OCI-LY7 (cell line): ENCODE measurements around the gene ARMC7.

Experiments used
- CTCF ChIP-seq: fragments of 200-600 bp; sonication (generic); conservative IDR thresholded peaks from 2 replicates; pipeline ENCODE4 v1.5.1; 2014; ENCODE audit warnings: mild to moderate bottlenecking, antibody characterized with exemption, low read length, moderate library complexity, mixed read lengths
- EZH2phosphoT487 ChIP-seq: fragments of 200-600 bp; sonication (generic); IDR thresholded peaks from 2 replicates; pipeline ENCODE4 v1.6.1; 2018; ENCODE audit warnings: low read depth, borderline replicate concordance, mild to moderate bottlenecking, mixed run types, antibody characterized with exemption, low read length, moderate library complexity, mixed read lengths

GRCh38 chr17:75135946-75136345 lies 26.2 kb downstream of the ARMC7 start:
- no peak for TF ChIP-seq CTCF
- no peak for TF ChIP-seq EZH2phosphoT487
